Measurements from ENCODE around the gene PLCH1.

The PLCH1 gene

DNA sequence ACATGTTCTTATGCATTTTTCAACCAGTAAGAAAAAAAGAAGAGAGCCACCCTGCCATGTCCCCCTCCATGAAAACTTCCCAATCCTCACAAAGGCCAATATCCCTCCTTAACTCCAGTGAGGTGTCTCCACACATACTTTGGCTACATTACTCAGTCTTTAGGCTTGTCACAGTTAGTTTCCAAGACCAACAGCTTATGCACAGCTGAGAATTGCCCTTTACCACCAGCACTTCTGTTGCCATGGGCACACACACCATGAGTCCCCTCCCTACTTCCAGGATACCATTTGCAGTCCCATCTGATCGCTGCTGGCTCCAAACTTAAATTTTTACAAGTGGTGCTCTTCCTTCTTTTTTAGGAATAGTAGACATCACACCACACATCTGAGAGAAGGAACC is 301.1 kb downstream of the PLCH1 start:
- H3K9me3 ChIP-seq = no peaks in the 10 kb centered on the region
- H3K4me1 ChIP-seq (ENCODE audit: control insufficient read depth in 1 of 2, insufficient read depth in 1 of 2, low read depth in 1 of 2, low read length in 1 of 2) = no peaks in the 10 kb centered on the region
- H3K27ac ChIP-seq = no peak overlapping the region
- no peaks in the 10 kb centered on the region for H3K27me3 ChIP-seq
- TF ChIP-seq, protein P1, sequence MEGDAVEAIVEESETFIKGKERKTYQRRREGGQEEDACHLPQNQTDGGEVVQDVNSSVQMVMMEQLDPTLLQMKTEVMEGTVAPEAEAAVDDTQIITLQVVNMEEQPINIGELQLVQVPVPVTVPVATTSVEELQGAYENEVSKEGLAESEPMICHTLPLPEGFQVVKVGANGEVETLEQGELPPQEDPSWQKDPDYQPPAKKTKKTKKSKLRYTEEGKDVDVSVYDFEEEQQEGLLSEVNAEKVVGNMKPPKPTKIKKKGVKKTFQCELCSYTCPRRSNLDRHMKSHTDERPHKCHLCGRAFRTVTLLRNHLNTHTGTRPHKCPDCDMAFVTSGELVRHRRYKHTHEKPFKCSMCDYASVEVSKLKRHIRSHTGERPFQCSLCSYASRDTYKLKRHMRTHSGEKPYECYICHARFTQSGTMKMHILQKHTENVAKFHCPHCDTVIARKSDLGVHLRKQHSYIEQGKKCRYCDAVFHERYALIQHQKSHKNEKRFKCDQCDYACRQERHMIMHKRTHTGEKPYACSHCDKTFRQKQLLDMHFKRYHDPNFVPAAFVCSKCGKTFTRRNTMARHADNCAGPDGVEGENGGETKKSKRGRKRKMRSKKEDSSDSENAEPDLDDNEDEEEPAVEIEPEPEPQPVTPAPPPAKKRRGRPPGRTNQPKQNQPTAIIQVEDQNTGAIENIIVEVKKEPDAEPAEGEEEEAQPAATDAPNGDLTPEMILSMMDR (IDR thresholded peaks at IDR 0.05) = no peak
- H3K4me3 ChIP-seq (ENCODE audit: low read depth in 1 of 2, low read length in 1 of 2) = no peak overlapping the region
- no peaks in the 10 kb centered on the region for H3K36me3 ChIP-seq

GRCh38 chr3:155442072-155442471 is 302.8 kb downstream of the PLCH1 start:
- Histone ChIP-seq H3K4me1 (ENCODE audit: control insufficient read depth in 1 of 2, insufficient read depth in 1 of 2, low read depth in 1 of 2, low read length in 1 of 2) (no peaks in the 10 kb centered on the region), H3K36me3 (no peaks in the 10 kb centered on the region), H3K9me3 (no peaks in the 10 kb centered on the region), H3K27ac (no peak overlapping the region), H3K4me3 (ENCODE audit: low read depth in 1 of 2, low read length in 1 of 2) (no peak overlapping the region), H3K27me3 (no peaks in the 10 kb centered on the region)
- TF ChIP-seq, protein P1 (IDR thresholded peaks at IDR 0.05) = no peak

GRCh38 chr3:155441506-155441905 is 303.4 kb downstream of the PLCH1 start:
- no peak overlapping the region for H3K4me3 ChIP-seq (ENCODE audit: low read depth in 1 of 2, low read length in 1 of 2)
- H3K36me3 ChIP-seq = no peaks in the 10 kb centered on the region
- no peak overlapping the region for H3K27ac ChIP-seq
- H3K4me1 ChIP-seq (ENCODE audit: control insufficient read depth in 1 of 2, insufficient read depth in 1 of 2, low read depth in 1 of 2, low read length in 1 of 2) = no peaks in the 10 kb centered on the region
- TF ChIP-seq, protein P1 (IDR thresholded peaks at IDR 0.05) = no peak
- no peaks in the 10 kb centered on the region for H3K27me3 ChIP-seq
- H3K9me3 ChIP-seq = no peaks in the 10 kb centered on the region

GRCh38 chr3:155441026-155441425 is 303.8 kb downstream of the PLCH1 start:
- TF ChIP-seq, protein P1 (IDR thresholded peaks at IDR 0.05) = no peak
- H3K36me3 ChIP-seq = no peaks in the 10 kb centered on the region
- no peaks in the 10 kb centered on the region for H3K4me1 ChIP-seq (ENCODE audit: control insufficient read depth in 1 of 2, insufficient read depth in 1 of 2, low read depth in 1 of 2, low read length in 1 of 2)

DNA sequence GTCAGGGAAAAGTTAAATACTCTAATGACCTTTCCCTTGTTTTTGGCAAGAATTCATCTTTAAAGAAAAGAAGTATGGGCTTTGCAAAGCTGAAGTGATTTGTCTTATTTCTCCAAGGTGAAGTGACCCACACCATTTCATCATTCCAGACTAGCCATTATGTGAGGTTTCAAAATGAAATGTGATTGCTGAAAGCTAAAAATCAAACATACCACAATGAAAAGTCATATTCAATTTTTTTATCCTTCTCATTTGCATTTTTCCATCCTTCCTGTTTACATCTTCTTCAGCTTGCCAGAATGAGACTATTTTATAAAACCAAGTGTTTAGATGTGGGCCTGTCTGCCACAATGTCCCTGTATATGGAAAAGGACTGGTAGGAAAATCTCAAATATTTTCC is 309.1 kb downstream of the PLCH1 start:
- no peak overlapping the region for H3K4me3 ChIP-seq (ENCODE audit: low read depth in 1 of 2, low read length in 1 of 2)
- H3K9me3 ChIP-seq = no peaks in the 10 kb centered on the region
- no peaks in the 10 kb centered on the region for H3K36me3 ChIP-seq
- H3K4me1 ChIP-seq (ENCODE audit: control insufficient read depth in 1 of 2, insufficient read depth in 1 of 2, low read depth in 1 of 2, low read length in 1 of 2) = no peaks in the 10 kb centered on the region
- H3K27ac ChIP-seq = no peak overlapping the region
- TF ChIP-seq, protein P1 (IDR thresholded peaks at IDR 0.05) = no peak
- no peaks in the 10 kb centered on the region for H3K27me3 ChIP-seq

More at GRCh38 chr3:155441026-155441425, 303.8 kb downstream of the PLCH1 start:
- Histone ChIP-seq H3K4me3 (ENCODE audit: low read depth in 1 of 2, low read length in 1 of 2) (no peak overlapping the region), H3K9me3 (no peaks in the 10 kb centered on the region), H3K27me3 (no peaks in the 10 kb centered on the region), H3K27ac (no peak overlapping the region)

Data from neutrophil (primary cell).